ACHN (cell line): ENCODE results near the gene APOBEC2.

ENCODE experiments used
- DNase-seq: peaks from one replicate; pipeline ENCODE4 v3.0.0-alpha.2; 2015
- in situ Hi-C: cut with HindIII; loops from 2 replicates; pipeline ENCODE4 v1.10.0; 2017; ENCODE audit warnings: low sequenced_read_pairs, low pct_ligation_motif_present, low pct_unique_long_range_greater_than_20kb

APOBEC2 gene

GRCh38 chr6:41036186-41036585 is 16.8 kb upstream of the APOBEC2 start:
- in situ Hi-C loops: no loop called here
- DNase-seq: no peak

- DNase-seq: no peak
- in situ Hi-C loops: no loop called here
These were observed 16.4 kb upstream of the APOBEC2 start for GRCh38 chr6:41036601-41037000.

- peak; percentile 7 for DNase-seq
- in situ Hi-C loops: no loop called here
These were observed 15.7 kb upstream of the APOBEC2 start for GRCh38 chr6:41037107-41037900.

GRCh38 chr6:41038205-41038604 is 14.8 kb upstream of the APOBEC2 start:
- in situ Hi-C loops: no loop called here
- no peak for DNase-seq

GRCh38 chr6:41039060-41039998 is 13.7 kb upstream of the APOBEC2 start, which contains the start of gene UNC5CL:
Gene UNC5CL (minus strand): TSS chr6:41039221. CDS start chr6:41035074, 4,147 bp downstream.
- DNase-seq: peak; percentile 64
- in situ Hi-C loops: no loop called here

- in situ Hi-C loops: no loop called here
- peak; percentile 92 for DNase-seq
These were observed 12.7 kb upstream of the APOBEC2 start for GRCh38 chr6:41040101-41040939.

- DNase-seq: no peak
- in situ Hi-C loops: no loop called here
These were observed 12.0 kb upstream of the APOBEC2 start for GRCh38 chr6:41040940-41041536.

GRCh38 chr6:41042226-41043055 is 10.6 kb upstream of the APOBEC2 start, which contains the start of gene TSPO2:
Gene TSPO2 (plus strand): TSS chr6:41042467. CDS start chr6:41042986, 519 bp downstream.
- in situ Hi-C loops: no loop called here
- no peak for DNase-seq

GRCh38 chr6:41043151-41043550 is 9.9 kb upstream of the APOBEC2 start:
- in situ Hi-C loops: no loop called here
- DNase-seq: no peak

GRCh38 chr6:41045664-41046063 is 7.3 kb upstream of the APOBEC2 start:
- no peak for DNase-seq
- in situ Hi-C loops: no loop called here

- no peak for DNase-seq
- in situ Hi-C loops: no loop called here
These were observed 6.9 kb upstream of the APOBEC2 start for GRCh38 chr6:41046084-41046483.

- in situ Hi-C loops: no loop called here
- DNase-seq: no peak
These were observed 5.7 kb upstream of the APOBEC2 start for GRCh38 chr6:41047306-41047705.

GRCh38 chr6:41047745-41048732 is 5.0 kb upstream of the APOBEC2 start:
- DNase-seq: no peak
- in situ Hi-C loops: no loop called here

GRCh38 chr6:41049521-41049920 is 3.5 kb upstream of the APOBEC2 start:
- in situ Hi-C loops: no loop called here
- DNase-seq: no peak

GRCh38 chr6:41049955-41050354 is 3.0 kb upstream of the APOBEC2 start:
- in situ Hi-C loops: no loop called here
- DNase-seq: no peak

- no peak for DNase-seq
- in situ Hi-C loops: no loop called here
These were observed 2.5 kb upstream of the APOBEC2 start for GRCh38 chr6:41050536-41050935.
